ENCODE data around the gene OMP. TPM values are rescaled to one million over a fixed set of nuclear protein-coding genes. Genes with fewer than 3 reads are reported as not detected.

Gene OMP
- total and polyA plus RNA-seq, 2 donors (not counting 3 experiments of a cell fraction or from before 2014, with no cell fraction given): 0.80 TPM; not detected in 1

GRCh38 chr11:77092382-77092781 lies 10.3 kb upstream of the OMP start:
- no peak for TF ChIP-seq POLR2A (IDR thresholded peaks at IDR 0.05; ENCODE audit: low read depth, low read length)
- no peak overlapping the region for H3K4me3 ChIP-seq (replicated peaks in 1 of 3; ENCODE audit: insufficient read depth in 1 of 3, low read depth in 1 of 3, low read length in 3 of 3)
- no peak overlapping the region for H3K27ac ChIP-seq (ENCODE audit: insufficient read depth, low read depth, low read length)
- no peaks in the 10 kb centered on the region for H4K20me1 ChIP-seq (replicated peaks; ENCODE audit: control insufficient read depth, extremely low read depth, insufficient read depth, low read length)
- no peak overlapping the region for H2AFZ ChIP-seq (ENCODE audit: low read depth, low read length)
- no peaks in the 10 kb centered on the region for H3K79me2 ChIP-seq (ENCODE audit: control insufficient read depth, insufficient read depth, low read length)
- H3K9me3 ChIP-seq (replicated peaks; ENCODE audit: control insufficient read depth, insufficient read depth, low read length): no peaks in the 10 kb centered on the region
- peaks cover 0 to 3% of the 10 kb centered on the region in 2 experiments for H3K36me3 ChIP-seq (ENCODE audit: control insufficient read depth in 2 of 2, extremely low read depth in 1 of 2, insufficient read depth in 2 of 2, low read length in 2 of 2)
- no peaks in the 10 kb centered on the region for H3K27me3 ChIP-seq (ENCODE audit: control insufficient read depth in 2 of 2, insufficient read depth in 2 of 2, low read length in 2 of 2)
- POLR2A ChIA-PET: interaction anchor here (1.9 kb wide), 1 partner anchor 10 kb away, joined by 5 read pairs; no protein-coding TSS in a partner anchor
- CTCF ChIA-PET: interaction anchor here (1.0 to 7.3 kb wide), 16 partner anchors 11 to 358 kb away, joined by 3 to 316 read pairs (median 22); partner anchors contain the start of genes CAPN5, MYO7A and OMP
- intact Hi-C loops (cut with micrococcal nuclease): loop anchor here (1.0 to 5.0 kb wide), 2 partner anchors 8 to 170 kb away; no protein-coding TSS in a partner anchor
- FAIRE-seq: no peak
- dilution Hi-C loops (cut with MboI; ENCODE audit: extremely low pct_ligation_motif_present, low sequenced_read_pairs): no loop called here
- no peaks in the 10 kb centered on the region for H3K9me1 ChIP-seq (replicated peaks; ENCODE audit: control insufficient read depth, extremely low read depth, insufficient read depth, low read length)
- H3K4me1 ChIP-seq (ENCODE audit: control insufficient read depth, extremely low read depth, insufficient read depth, low read length): no peaks in the 10 kb centered on the region
- H3K4me2 ChIP-seq (ENCODE audit: insufficient read depth, low read length): no peak overlapping the region
- no TSS peak for BruUV-seq (replicated peaks)
- H3K9ac ChIP-seq (replicated peaks; ENCODE audit: extremely low read depth, insufficient read depth, low read length): no peak overlapping the region
- no peak for DNase-seq (ENCODE audit: low read depth, low spot score)

- H2AFZ ChIP-seq (ENCODE audit: low read depth, low read length): no peak overlapping the region
- FAIRE-seq (no peak), DNase-seq (ENCODE audit: low read depth, low spot score) (no peak)
- TF ChIP-seq MYC (IDR thresholded peaks at IDR 0.05; ENCODE audit: low read depth, low read length): no peak
- TF ChIP-seq JUN (IDR thresholded peaks at IDR 0.05; ENCODE audit: borderline replicate concordance, insufficient read depth, insufficient read length, low read depth): no peak
- no peak for TF ChIP-seq POLR2A (IDR thresholded peaks at IDR 0.05; ENCODE audit: low read depth, low read length)
- TF ChIP-seq FOS (IDR thresholded peaks at IDR 0.05; ENCODE audit: borderline replicate concordance, insufficient read depth, low read length): no peak
- TF ChIP-seq POLR2AphosphoS5 (IDR thresholded peaks at IDR 0.05; ENCODE audit: insufficient read depth, low read depth, low read length): no peak
- H3K4me1 ChIP-seq (ENCODE audit: control insufficient read depth, extremely low read depth, insufficient read depth, low read length): no peaks in the 10 kb centered on the region
- no peak overlapping the region for H3K4me2 ChIP-seq (ENCODE audit: insufficient read depth, low read length)
- dilution Hi-C loops (cut with MboI; ENCODE audit: extremely low pct_ligation_motif_present, low sequenced_read_pairs): no loop called here
- CTCF ChIA-PET: interaction anchor here (1.1 to 7.3 kb wide), 7 partner anchors 11 to 51 kb away, joined by 3 to 316 read pairs (median 89); partner anchors contain the start of genes CAPN5 and OMP
- H3K9ac ChIP-seq (replicated peaks; ENCODE audit: extremely low read depth, insufficient read depth, low read length): no peak overlapping the region
- no peaks in the 10 kb centered on the region for H4K20me1 ChIP-seq (replicated peaks; ENCODE audit: control insufficient read depth, extremely low read depth, insufficient read depth, low read length)
- intact Hi-C loops (cut with micrococcal nuclease): loop anchor here (5.0 kb wide), 1 partner anchor 171 kb away; no protein-coding TSS in a partner anchor
- no peak overlapping the region for H3K27ac ChIP-seq (ENCODE audit: insufficient read depth, low read depth, low read length)
- H3K9me3 ChIP-seq (replicated peaks; ENCODE audit: control insufficient read depth, insufficient read depth, low read length): no peaks in the 10 kb centered on the region
- H3K9me1 ChIP-seq (replicated peaks; ENCODE audit: control insufficient read depth, extremely low read depth, insufficient read depth, low read length): no peaks in the 10 kb centered on the region
- no TSS peak for BruUV-seq (replicated peaks)
- no peaks in the 10 kb centered on the region for H3K27me3 ChIP-seq (ENCODE audit: control insufficient read depth in 2 of 2, insufficient read depth in 2 of 2, low read length in 2 of 2)
- POLR2A ChIA-PET: no interaction called here
- peaks cover 0 to 3% of the 10 kb centered on the region in 2 experiments for H3K36me3 ChIP-seq (ENCODE audit: control insufficient read depth in 2 of 2, extremely low read depth in 1 of 2, insufficient read depth in 2 of 2, low read length in 2 of 2)
- no peak overlapping the region for H3K4me3 ChIP-seq (replicated peaks in 1 of 3; ENCODE audit: insufficient read depth in 1 of 3, low read depth in 1 of 3, low read length in 3 of 3)
- no peaks in the 10 kb centered on the region for H3K79me2 ChIP-seq (ENCODE audit: control insufficient read depth, insufficient read depth, low read length)
Measured at GRCh38 chr11:77093056-77093891, 9.4 kb upstream of the OMP start.

Data from endothelial cell of umbilical vein (primary cell).